Left renal pelvis (tissue), 4 donors: ENCODE data around the gene CMPK2. TPM values are rescaled to one million over a fixed set of nuclear protein-coding genes. Genes with fewer than 3 reads are reported as not detected.

Source experiments
- DNase-seq, 4 donors: peaks; one replicate each; pipeline ENCODE4 v3.0.0-alpha.2; 2013; ENCODE audit warnings: low read depth in 4 of 4, low spot score in 3 of 4
- polyA plus RNA-seq, 4 donors: library from polyadenylated mRNA; unstranded; fragments of 120-200 nt; gene quantifications; one replicate each; pipeline ENCODE4 v1.2.1, GENCODE V29; 2013; ENCODE audit not compliant: insufficient read length in 4 of 4

Gene CMPK2
- polyA plus RNA-seq, 4 donors: 3.3 to 6.9 (median 4.7) TPM

DNA sequence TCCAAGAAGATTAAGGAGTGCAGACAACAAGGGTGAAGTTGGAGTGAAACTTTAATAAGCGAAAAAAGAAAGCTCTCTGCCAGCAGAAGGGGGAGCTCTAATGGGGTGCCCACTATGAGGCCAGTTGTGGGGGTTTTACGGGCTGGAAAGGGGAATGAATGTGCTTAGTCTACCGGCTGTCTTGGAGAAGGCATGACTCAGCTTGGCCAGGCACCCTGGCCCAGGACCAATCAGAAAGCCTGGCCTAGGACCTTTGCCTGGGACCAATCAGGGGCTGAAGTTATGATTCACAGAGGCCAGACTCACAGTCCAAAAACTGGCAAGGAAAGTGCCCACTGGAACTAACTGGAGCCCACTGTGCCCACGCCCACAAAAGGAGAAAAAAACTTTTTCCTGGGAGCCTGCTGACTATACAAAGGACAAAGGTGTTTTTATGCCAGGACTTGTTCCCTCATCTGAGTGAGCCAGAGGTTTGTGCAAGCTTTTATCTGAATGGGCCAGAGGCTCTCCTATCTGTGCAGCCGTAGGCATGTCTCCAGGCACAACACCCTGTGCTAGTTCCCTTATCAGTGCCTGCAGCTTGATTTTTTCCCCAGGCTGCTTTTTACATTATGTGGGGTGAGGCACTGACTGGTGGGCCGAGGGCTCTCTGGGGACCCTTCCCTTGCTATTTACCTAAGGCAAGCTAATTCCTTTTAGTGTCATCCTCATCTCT lies 18.6 kb downstream of the CMPK2 start:
- DNase-seq: no peak

DNA sequence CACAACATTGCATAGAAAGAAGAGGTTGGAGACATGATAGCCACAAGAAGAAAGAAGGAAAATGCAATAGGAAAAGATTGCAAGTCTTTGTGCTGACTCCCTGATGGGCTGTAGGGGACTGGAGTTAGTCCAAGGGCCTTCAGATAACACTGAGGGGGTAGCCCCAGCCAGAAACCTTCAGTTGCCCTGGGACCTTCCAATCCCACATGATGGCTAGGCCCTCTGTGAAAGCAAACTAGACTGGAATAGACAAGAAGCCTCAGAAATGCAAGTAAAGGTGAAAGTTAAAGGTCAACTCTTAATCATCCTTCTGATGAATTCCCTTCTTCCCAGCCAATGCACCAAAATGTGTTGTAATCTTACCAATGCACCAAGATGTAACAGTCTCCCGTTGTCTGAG lies 19.2 kb downstream of the CMPK2 start:
- DNase-seq: no peak

DNA sequence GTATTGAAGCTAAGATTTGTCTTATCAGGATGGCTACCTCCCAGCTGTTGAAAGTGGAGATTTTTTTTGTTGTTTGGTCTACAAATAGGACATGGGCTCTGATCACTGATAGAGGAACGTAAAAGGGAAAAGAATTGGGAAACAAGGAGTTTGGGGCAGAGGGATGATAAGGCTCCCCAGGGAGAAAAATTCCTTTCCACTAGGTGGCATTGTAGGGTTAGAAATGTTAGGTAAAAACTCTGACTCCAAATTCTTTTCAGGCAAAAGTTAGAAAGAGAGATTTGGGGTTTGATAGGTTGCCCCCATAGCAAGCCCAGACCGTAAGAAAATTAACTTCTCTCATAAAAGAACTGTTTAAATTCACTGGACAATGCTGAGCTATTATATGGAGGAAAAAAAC lies 19.8 kb downstream of the CMPK2 start:
- DNase-seq: no peak

DNA sequence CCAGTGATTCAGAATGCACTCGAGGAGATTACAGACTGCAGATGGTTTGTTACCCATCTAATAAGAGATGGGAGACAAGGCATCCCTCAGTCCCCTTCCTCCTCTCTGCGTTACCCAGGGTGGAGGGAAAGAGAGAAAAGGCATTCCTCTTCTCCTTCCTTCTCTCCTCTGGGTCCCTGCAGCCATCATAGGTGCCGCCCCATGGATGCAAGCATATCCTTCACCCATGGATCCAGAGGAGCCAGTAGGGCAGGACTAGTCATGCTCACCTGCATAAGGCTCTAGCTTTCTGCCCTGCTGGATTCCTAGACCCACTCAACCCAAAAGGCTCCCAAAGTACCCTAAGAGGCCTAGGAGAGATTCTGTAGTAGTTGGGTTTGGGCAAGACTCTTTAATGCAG lies 20.4 kb downstream of the CMPK2 start:
- DNase-seq: no peak

DNA sequence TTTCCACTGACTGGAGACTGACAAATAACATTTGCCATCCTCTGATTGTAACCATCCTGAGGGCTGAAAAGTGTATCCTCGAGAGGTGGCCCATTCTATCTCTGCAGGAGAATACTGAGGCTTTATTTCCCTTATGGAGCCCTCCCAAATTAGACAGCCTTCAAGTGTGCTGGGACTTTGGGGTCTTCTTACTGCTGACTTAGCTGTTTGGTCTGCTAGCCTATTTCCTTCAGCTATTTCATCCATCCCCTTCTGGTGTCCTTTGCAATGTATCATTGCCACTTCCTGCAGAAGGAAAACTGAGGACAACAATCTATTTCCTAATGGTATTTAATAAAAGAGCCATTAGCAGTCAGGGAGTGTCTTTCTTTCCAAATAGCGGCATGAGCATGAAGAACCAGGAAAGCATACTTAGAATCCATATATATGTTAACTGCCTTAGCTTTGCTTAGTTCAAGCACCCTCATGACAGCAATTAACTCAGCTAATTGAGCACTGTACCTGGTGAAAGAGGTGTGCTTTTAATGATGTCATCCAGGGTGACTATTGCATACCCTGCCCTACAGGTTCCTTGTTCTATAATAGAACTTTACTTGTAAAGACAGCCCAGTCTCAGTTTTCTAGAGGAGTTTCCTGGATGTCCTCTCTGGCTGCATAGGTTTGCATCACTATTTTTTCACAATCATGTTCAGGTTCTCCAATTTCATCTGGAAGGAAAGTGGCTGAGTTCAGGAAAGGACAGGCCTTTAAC lies 24.0 kb downstream of the CMPK2 start:
- DNase-seq: no peak

DNA sequence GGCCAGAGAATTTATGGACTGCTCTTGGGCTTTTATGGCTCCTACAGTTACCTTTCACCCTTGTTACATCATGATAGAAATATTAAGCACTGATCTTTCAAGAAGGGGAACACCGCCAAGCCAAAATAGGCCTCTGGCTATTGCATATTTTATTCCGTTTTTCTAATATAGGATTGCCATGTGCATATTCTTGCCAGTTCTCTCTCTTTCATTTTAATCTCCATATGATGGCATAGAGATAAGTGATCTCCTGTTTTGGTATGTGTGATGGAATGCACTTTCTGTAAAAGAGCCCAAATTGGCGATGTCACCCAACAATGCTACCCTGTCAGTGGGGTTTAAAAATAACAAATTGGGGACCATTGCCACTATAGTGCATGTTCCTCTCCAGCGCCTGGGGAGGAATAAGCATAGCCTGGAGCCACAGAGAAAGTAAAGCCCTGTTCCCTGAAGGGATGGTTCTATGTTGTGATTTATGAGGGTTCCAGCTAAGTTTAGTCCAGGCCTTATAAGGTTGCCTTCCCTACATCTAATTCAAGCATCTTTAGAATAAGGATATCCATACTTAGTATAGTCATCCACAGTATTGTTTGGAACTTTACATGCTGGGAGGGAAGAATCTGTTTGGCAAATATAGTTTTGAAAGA lies 26.9 kb downstream of the CMPK2 start:
- no peak for DNase-seq

DNA sequence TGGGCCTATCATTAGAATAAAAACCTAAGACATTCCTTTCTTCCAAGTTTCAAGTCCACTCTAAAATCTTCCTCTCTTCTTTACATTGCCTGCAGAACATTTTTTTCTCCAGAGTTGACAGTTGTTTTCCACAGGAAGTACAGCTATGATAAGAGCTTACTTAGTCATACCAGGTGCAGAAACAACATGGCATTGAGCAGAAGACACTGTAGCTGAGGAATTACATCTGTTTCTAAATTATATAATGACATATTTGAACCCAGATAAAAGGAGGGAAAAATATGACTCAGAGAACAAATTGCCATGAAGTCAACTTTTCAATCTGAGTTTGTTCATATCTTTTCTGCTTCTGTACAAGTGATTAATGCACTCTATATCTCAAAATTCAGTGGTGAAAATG lies 30.2 kb downstream of the CMPK2 start:
- no peak for DNase-seq

DNA sequence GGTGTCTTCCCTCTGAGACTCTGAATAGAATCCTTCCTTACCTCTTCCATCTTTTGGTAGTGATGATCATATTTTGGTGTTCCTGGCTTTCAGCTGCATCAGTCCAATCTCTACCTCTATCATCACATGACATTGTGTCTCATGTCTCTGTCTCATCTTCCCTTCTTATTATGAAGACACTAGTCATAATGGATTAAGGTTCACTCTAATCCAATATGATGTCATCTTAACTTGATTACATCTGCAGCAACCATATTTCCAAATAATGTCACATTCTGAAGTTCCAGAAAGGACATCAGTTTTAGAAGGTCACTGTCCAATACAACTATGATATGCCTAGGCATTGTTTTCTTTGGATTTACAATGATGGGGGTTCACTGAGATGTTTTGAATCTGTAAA lies 31.5 kb downstream of the CMPK2 start:
- DNase-seq: no peak

DNA sequence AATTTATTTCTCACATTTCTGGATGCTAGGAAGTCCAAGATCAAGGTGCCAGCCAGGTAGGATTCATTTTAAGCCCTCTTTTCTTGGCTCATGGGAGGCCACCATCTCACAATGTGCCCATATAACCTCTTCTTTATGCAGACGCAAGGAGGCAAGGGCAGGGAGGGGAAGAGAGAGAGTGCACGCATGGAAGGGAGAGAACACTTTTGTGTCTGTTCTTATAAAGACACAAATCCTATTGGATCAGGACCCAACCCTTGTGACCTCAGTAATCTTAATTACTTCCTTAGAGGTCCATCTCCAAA lies 32.5 kb downstream of the CMPK2 start:
- no peak for DNase-seq

DNA sequence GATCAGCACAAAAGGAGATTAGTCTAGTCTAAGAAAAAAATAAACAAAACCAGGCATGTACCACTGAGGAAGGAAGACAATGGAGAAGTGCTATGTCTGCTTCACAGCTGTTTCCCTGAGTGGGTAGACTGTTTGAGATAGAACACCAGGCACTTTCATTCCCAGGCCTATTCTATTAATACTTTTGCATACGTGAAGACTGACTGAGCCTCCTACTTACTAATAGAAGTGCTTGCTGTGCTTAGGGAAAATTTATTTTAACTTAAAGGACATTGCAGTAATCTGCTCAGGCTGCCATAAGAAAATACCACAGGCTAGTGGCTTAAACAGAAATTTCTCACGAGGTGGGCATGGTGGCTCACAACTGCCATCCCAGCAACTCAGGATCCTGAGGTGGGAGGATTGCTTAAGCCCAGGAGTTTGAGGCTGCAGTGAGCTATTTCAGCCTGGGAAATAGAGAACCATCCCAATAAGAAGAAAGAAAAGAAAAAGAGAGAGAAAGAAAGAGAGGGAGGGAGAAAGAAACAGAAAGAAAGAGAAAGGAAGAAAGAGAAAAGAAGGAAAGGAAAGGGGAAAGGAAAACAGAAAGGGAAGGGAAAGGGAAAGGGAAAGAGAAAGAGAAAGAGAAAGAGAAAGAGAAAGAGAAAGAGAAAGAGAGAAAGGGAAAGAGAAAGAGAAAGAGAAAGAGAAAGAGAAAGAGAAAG lies 33.0 kb downstream of the CMPK2 start:
- DNase-seq: no peak

DNA sequence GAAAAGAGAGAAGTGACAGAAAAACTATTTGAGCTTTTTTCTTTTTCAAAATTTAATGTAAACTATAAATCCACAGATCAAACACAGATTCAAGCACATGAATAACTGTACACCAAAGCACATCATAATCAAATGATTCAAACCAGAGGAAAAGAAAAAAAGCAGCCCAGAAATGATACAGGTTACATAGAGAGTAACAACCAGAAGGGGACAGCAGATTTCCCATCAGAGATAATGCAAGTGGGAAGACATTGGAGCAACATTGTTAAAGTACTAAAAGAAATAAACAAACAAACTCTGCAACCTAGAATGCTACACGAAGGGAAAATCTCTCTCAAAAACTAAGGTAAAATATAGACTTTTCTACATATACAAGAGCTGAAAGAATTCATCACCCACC lies 34.5 kb downstream of the CMPK2 start:
- DNase-seq: no peak

DNA sequence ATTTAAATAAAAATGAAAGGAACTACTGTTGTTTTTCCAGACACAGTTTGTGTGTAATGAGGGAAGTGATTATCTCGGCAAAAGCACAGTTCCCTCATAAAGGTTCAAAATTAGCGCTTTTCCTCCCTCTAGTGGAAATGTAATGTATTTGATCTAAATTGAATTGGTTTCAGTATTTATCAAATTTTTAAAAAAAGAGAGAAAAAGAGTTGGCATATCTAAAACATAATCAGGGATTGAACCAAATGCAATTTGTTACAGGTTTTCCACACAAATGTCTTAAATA lies 37.5 kb downstream of the CMPK2 start:
- peak in 2 of 4 donors; percentile 32 to 46 for DNase-seq

DNA sequence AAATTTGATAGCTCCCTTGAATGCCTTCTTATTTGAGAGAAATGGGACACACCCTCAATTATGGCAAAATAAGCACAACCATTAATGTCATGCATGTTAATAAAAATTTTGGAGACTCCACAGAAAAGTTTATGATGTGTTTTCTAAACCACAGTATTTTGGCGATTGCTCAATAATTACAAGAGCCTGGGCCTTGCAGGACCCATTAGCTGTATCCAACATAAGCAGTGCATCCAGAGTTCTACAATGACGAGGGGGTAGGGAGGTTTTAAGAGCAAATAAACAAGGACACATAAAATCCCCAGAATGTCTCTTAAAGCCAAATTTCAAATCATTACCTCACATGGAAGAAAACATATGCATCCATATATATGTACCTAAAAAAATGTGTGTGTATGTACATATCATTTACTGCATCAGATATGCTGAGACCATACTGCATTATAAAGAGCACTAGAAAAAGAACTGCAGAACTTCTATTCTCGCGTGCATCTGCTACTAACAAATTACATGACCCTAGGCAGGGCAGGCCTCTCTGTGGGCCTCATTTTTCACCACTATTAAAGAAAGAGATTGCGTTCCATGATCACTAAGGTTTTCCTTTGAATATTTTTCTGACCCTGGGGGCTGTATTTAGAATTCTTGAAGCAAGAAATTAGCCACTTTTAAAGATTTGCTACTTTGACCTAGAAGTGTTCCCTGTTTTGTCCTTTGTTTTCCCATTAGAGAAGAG lies 38.0 kb downstream of the CMPK2 start:
- no peak for DNase-seq

DNA sequence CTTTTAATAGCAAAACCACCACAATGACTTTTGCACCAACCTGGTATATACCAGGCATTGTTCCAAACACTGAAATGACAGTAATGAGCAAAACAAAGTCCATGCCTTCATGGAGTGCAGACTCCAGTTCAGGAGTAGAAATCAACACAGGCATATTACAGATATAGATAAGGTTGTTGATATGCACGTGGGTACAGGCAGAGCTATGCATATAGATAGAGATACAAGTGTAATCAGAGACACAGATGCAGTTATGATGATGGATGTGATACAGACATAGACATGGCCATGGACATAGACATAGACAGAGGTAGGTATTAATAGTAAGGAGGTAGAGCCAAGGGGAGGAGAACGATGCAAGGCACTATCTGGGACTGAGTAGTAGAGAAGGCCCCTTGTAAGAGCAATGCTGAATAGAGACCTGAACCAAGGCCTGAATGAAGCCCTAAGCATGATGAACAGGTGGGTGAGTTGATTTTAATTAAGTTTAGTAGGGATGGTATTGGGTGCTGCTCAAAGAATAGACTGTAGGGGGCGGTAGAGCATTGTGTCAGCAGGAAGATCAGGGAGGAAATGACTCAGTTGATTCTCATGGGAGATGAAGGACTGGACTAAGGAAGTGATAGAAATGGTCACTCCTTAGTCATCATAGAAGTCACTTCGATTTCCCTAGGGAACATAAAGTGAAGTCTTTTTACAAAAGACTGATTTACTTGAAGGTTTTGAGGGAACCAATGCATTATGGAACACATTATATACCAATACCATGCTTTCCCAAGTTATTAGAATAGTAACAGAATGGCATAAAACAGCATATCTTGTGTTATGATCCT lies 39.4 kb downstream of the CMPK2 start:
- DNase-seq: no peak

DNA sequence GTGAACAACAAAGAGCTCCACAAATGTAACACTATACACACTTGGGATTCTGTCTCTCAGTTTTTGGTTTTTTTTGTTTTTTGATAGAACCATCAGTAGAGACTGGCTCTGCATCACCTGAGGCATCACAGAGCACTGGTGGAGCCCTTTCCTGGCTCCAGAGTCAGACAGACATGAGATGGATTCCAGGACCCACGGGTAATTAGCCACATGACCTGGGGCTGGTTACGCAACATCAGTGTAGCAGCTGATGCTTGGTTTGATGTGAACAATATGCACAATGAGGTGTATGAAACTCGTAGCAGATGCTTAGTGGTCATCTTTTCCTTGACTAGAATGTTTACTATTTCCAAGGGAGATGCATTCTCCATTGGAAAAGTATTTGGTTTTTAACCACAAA lies 40.7 kb downstream of the CMPK2 start:
- DNase-seq: no peak

DNA sequence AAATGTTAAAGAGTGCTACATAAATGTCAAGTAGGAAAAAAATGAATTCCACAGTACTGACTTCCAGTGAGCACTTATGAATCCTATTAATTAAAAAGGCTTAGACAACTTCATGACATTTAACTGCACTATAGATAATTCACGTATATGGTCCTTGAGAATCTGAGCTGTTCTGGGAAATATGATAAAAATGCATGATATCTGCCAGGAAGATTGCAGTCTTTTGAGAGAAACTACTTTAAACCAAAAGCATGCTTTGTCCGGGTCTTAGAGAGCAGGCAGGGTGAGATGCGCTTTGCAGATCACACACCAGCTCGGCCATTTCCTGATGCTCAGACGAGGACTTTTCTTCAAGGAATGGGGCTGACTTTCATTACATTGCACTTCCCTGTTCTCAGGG lies 42.6 kb downstream of the CMPK2 start:
- no peak for DNase-seq

DNA sequence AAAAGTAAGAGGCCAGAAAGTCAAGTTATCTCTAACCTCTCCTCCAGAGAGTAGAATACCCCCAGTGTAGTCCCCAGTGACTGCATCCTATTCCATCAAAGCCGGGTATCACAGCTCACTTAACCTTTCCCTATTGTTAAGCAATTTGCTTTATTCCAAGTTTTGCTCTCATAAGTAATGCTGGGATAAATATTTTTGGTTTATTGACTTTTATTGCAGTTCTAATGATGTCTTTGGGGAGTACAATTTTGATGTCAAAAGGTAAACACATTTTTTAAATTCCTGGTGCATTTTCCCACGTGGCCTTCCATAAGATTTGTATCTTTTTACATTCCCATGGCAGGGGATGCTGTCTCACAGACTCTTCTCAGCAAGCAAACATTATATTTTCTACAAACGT lies 43.3 kb downstream of the CMPK2 start:
- DNase-seq: no peak

DNA sequence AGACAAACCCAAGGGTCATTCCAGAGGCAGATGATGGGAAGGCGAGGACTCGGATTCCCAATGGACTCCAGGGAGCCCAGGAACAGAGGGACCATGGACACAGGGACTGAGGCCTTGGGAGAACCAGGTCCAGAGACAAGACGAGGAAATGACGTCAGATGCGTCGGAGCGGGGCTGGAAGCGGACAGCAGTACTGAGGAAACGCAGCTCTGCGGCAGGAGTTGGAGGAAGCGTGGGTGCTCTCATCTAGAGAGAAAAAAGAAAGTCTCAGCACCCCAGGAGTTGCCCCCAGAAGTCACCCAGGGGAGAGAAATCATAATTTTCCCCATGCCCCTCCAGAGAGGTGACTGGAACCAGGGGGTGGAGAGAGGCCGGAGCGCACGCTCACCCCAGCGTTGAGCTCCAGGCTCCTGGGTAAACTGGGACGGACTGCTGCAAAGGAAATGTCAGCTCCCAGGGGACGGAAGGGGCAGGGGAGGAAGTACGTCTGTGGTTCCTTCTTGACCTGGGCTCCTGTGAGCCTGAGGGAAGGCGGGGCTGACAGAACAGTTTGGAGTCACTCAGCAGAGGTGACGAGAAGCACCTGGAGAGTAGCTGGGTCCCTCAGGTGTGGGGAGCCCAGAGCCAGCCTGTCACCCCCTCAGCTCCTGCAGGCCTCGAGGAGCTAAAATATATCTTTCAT lies 44.7 kb downstream of the CMPK2 start:
- DNase-seq: no peak

DNA sequence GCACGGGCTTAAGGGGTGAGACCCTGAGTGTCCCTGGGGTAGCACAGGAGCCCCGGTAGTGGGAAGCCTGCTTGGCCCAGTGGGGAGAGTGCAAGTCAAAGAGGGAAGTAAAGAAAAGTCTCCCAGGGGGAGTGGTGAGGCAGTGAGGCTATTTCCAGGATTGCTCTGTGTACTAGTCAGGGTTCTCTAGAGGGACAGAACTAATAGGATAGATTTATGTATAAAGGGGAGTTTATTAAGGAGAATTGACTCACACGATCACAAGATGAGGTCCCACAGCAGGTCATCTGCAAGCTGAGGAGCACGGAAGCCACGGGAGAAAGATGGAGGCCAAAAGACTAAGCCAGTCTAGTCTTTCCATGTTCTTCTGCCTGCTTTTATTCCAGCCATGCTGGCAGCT lies 45.5 kb downstream of the CMPK2 start:
- no peak for DNase-seq

DNA sequence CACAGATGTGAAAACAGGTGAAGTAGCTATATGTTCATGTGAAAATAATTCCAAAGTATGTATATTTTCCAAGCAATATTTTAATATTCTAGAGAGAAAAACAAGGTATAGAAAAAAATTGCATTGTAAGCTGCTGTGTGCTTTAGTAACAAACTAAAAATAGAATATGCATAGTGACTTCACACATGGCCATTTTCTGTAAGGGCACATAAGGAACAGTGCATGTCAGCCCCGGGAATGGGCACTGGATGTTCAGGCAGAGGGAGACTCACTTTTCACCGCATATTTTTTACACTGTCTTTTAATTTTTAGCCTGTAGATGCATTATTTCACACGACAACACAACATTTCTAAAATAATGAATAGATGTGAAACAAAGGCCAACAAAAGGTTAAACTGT lies 46.0 kb downstream of the CMPK2 start:
- DNase-seq: no peak
